H9 (cell line): ENCODE data around the gene ABCB7. TPM values are rescaled to one million over a fixed set of nuclear protein-coding genes. Genes with fewer than 3 reads are reported as not detected.

Experiments used
- DNase-seq: peaks from one replicate; pipeline ENCODE4 v3.0.0-alpha.2; 2017
- H2AFZ ChIP-seq: one replicate; pipeline ENCODE4 v1.6.1; 2013; ENCODE audit warnings: mild to moderate bottlenecking, low read length, control low read depth, moderate library complexity
- H2AK5ac ChIP-seq: 2 replicates; pipeline ENCODE4 v1.6.1; 2013; ENCODE audit warnings: low read length, control low read depth, mixed read lengths; ENCODE audit not compliant: insufficient read length
- H2BK120ac ChIP-seq: one replicate; pipeline ENCODE4 v1.6.1; 2013; ENCODE audit warnings: low read depth, mild to moderate bottlenecking, low read length, control low read depth, inconsistent platforms; ENCODE audit not compliant: poor library complexity, severe bottlenecking
- H2BK12ac ChIP-seq: 2 replicates; pipeline ENCODE4 v1.6.1; 2013; ENCODE audit warnings: low read length, control low read depth, mixed read lengths, low read depth; ENCODE audit not compliant: insufficient read length
- H2BK15ac ChIP-seq: 2 replicates; pipeline ENCODE4 v1.6.1; 2013; ENCODE audit warnings: low read depth, low read length, control low read depth
- H2BK20ac ChIP-seq: one replicate; pipeline ENCODE4 v1.6.1; 2013; ENCODE audit warnings: low read depth, mild to moderate bottlenecking, low read length, control low read depth, inconsistent platforms; ENCODE audit not compliant: poor library complexity, severe bottlenecking
- H2BK5ac ChIP-seq: 2 replicates; pipeline ENCODE4 v1.6.1; 2013; ENCODE audit warnings: low read length, control low read depth, mixed read lengths; ENCODE audit not compliant: insufficient read length
- H3K14ac ChIP-seq: 2 replicates; pipeline ENCODE4 v1.6.1; 2013; ENCODE audit warnings: low read length, control low read depth; ENCODE audit not compliant: insufficient read depth
- H3K18ac ChIP-seq: 2 replicates; pipeline ENCODE4 v1.6.1; 2013; ENCODE audit warnings: low read depth, mild to moderate bottlenecking, mixed read lengths, low read length, control low read depth; ENCODE audit not compliant: insufficient read length
- H3K23ac ChIP-seq: 2 replicates; pipeline ENCODE4 v1.6.1; 2013; ENCODE audit warnings: low read length, control low read depth, mixed read lengths, low read depth; ENCODE audit not compliant: insufficient read length
- H3K23me2 ChIP-seq: 2 replicates; pipeline ENCODE4 v1.6.1; 2013; ENCODE audit warnings: low read depth, mild to moderate bottlenecking, mixed read lengths, low read length, control low read depth; ENCODE audit not compliant: insufficient read length, poor library complexity, severe bottlenecking
- H3K27ac ChIP-seq: 2 replicates; pipeline ENCODE4 v1.5.1; 2013; ENCODE audit warnings: low read length, control low read depth, mixed read lengths, low read depth; ENCODE audit not compliant: insufficient read length
- H3K27me3 ChIP-seq: 2 replicates; pipeline ENCODE4 v1.6.1; 2013; ENCODE audit warnings: low read length, control low read depth, inconsistent platforms; ENCODE audit not compliant: insufficient read depth
- H3K4ac ChIP-seq: 2 replicates; pipeline ENCODE4 v1.6.1; 2013; ENCODE audit warnings: low read depth, mild to moderate bottlenecking, control low read depth, inconsistent platforms, low read length, moderate library complexity
- H3K4me1 ChIP-seq: 2 replicates; pipeline ENCODE4 v1.6.1; 2013; ENCODE audit warnings: low read length, control low read depth, inconsistent platforms; ENCODE audit not compliant: insufficient read depth
- H3K4me2 ChIP-seq: 2 replicates; pipeline ENCODE4 v1.6.1; 2013; ENCODE audit warnings: low read length, control low read depth, mixed read lengths; ENCODE audit not compliant: insufficient read length, insufficient read depth
- H3K56ac ChIP-seq: 2 replicates; pipeline ENCODE4 v1.6.1; 2013; ENCODE audit warnings: low read depth, mild to moderate bottlenecking, mixed read lengths, low read length, control low read depth; ENCODE audit not compliant: insufficient read length
- H3K79me1 ChIP-seq: 2 replicates; pipeline ENCODE4 v1.6.1; 2013; ENCODE audit warnings: low read depth, mild to moderate bottlenecking, moderate library complexity, low read length, control low read depth, inconsistent platforms; ENCODE audit not compliant: insufficient read depth, poor library complexity, severe bottlenecking
- H3K79me2 ChIP-seq: 2 replicates; pipeline ENCODE4 v1.6.1; 2013; ENCODE audit warnings: low read length, control low read depth, inconsistent platforms; ENCODE audit not compliant: insufficient read depth
- H3K9ac ChIP-seq: 2 replicates; pipeline ENCODE4 v1.6.1; 2013; ENCODE audit warnings: low read length, control low read depth, mixed read lengths; ENCODE audit not compliant: insufficient read length; ENCODE audit errors: extremely low read depth
- H3K9me3 ChIP-seq: one replicate; pipeline ENCODE4 v1.6.1; 2013; ENCODE audit warnings: low read depth, low read length, inconsistent platforms; ENCODE audit not compliant: control insufficient read depth
- H3T11ph ChIP-seq: one replicate; pipeline ENCODE4 v1.6.1; 2013; ENCODE audit warnings: mild to moderate bottlenecking, low read length, control low read depth, inconsistent platforms
- H4K20me1 ChIP-seq: one replicate; pipeline ENCODE4 v1.6.1; 2013; ENCODE audit not compliant: control insufficient read depth, insufficient read length, insufficient read depth
- H4K5ac ChIP-seq: 2 replicates; pipeline ENCODE4 v1.6.1; 2013; ENCODE audit warnings: low read depth, mild to moderate bottlenecking, mixed read lengths, low read length, control low read depth; ENCODE audit not compliant: insufficient read length
- H4K8ac ChIP-seq: replicated peaks from 2 replicates; pipeline ENCODE4 v1.6.1; 2013; ENCODE audit warnings: low read length, control low read depth, mixed read lengths, low read depth; ENCODE audit not compliant: insufficient read length
- H4K91ac ChIP-seq: 2 replicates; pipeline ENCODE4 v1.6.1; 2013; ENCODE audit warnings: low read depth, mild to moderate bottlenecking, moderate library complexity, mixed read lengths, low read length, control low read depth; ENCODE audit not compliant: insufficient read length
- H3K27ac Mint-ChIP-seq, 3 experiments: 2 replicates in 2 of 3; 3 replicates in 1 of 3; pipeline ENCODE4 v1.8.0; 2020 to 2021; ENCODE audit warnings: mixed read lengths in 3 of 3, mild to moderate bottlenecking in 1 of 3, moderate library complexity in 1 of 3
- H3K27me3 Mint-ChIP-seq: 2 replicates; pipeline ENCODE4 v1.8.0; 2021; ENCODE audit warnings: low read depth, mild to moderate bottlenecking, moderate library complexity, mixed read lengths
- H3K36me3 Mint-ChIP-seq, 3 experiments: 2 replicates in 2 of 3; 3 replicates in 1 of 3; pipeline ENCODE4 v1.8.0; 2020 to 2021; ENCODE audit warnings: low read depth in 3 of 3, mixed read lengths in 3 of 3; ENCODE audit not compliant: insufficient read depth in 1 of 3
- H3K4me1 Mint-ChIP-seq, 2 experiments: 2 replicates each; pipeline ENCODE4 v1.8.0; 2020; ENCODE audit warnings: mixed read lengths in 2 of 2
- H3K4me3 Mint-ChIP-seq, 2 experiments: 2 replicates in 1 of 2; 3 replicates in 1 of 2; pipeline ENCODE4 v1.8.0; 2020 to 2021; ENCODE audit warnings: mild to moderate bottlenecking in 2 of 2, mixed read lengths in 2 of 2, moderate library complexity in 1 of 2
- H3K9me3 Mint-ChIP-seq, 2 experiments: 2 replicates in 1 of 2; 3 replicates in 1 of 2; pipeline ENCODE4 v1.8.0; 2020; ENCODE audit warnings: mild to moderate bottlenecking in 2 of 2, mixed read lengths in 2 of 2, moderate library complexity in 1 of 2
- WGBS: extraction: QIAGEN DNeasy Blood & Tissue Kit; methylation state at CpG from one replicate; pipeline ENCODE4 v1.1.7; 2013; ENCODE audit warnings: missing lambda C conversion rate, low lambda C conversion rate, mixed read lengths; ENCODE audit not compliant: insufficient read length; ENCODE audit errors: extremely low coverage; 5-methylcytosine and 5-hydroxymethylcytosine counted together
- total RNA-seq: library from RNA; stranded (reverse); gene quantifications from 2 replicates; pipeline ENCODE4 v1.2.1, GENCODE V29; 2021
- TF ChIP-seq, protein P1 (sequence below): fragments of 200-600 bp; sonication (generic); conservative IDR thresholded peaks from 3 replicates; pipeline ENCODE4 v1.8.0; 2021; ENCODE audit warnings: antibody characterized with exemption, mild to moderate bottlenecking

Gene ABCB7
- total RNA-seq, 1 experiment from 2014 or later, result 40.8 TPM

DNA sequence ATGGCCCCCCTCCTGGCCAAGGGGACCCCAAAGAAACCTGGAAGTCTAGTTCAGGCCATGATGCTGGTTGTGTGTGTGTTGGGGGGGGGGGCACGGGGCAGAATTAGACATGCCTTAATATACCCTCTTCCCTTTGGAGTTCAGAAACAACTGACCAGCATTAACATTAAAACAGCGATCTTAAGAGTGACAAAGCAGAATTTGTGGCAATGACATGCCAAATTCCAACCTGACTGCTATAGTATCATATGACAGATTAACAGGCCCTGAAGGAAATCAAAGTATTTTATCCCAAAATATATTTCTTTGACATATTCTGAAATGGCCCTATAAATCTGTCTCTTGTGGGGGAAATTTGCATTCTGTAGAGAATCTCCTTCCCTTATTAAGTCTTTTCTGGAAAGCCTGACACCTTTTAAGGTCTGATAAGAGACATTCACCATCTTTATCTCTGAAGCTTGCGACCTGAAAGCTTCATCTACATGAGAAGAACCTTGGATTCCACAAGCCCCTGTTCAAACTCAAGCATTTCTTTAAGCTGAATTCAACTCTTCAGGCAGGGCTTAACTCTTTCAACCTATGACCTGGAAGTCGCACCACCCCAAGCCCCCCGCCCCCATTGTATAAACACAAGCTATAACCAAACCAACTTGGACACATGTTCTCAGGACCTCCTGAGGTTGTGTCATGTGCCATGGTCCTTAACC lies 40.2 kb downstream of the ABCB7 start:
- Histone ChIP-seq H3K23me2 (no peaks in the 10 kb centered on the region), H3K23ac (no peak overlapping the region), H3K4me1 (peaks cover 3% of the 10 kb centered on the region; the same call in 1 of the 2 replicates), H2BK12ac (no peak overlapping the region), H3K18ac (no peak overlapping the region), H3K4ac (no peak overlapping the region), H4K20me1 (no peaks in the 10 kb centered on the region), H4K5ac (no peak overlapping the region), H3K9me3 (peaks cover 6% of the 10 kb centered on the region), H3K14ac (no peak overlapping the region), H3K27ac (peak overlapping the region; percentile 17), H3K27me3 (no peaks in the 10 kb centered on the region), H3K79me2 (no peaks in the 10 kb centered on the region), H4K91ac (no peak overlapping the region), H3K9ac (no peak overlapping the region), H2BK15ac (no peak overlapping the region), H3K56ac (no peak overlapping the region), H4K8ac (no peak overlapping the region), H2AFZ (no peak overlapping the region), H2BK20ac (no peak overlapping the region), H2BK120ac (no peak overlapping the region), H2AK5ac (no peak overlapping the region), H2BK5ac (no peak overlapping the region), H3T11ph (no peak overlapping the region), H3K79me1 (no peaks in the 10 kb centered on the region), H3K4me2 (no peak overlapping the region)
- peaks cover 28 to 31% of the 10 kb centered on the region in 2 experiments for H3K4me1 Mint-ChIP-seq
- peak; percentile 26 for DNase-seq
- no peak overlapping the region for H3K4me3 Mint-ChIP-seq
- peak overlapping the region in 2 of 3 experiments; percentile 49 to 66; a peak in 3 of 7 replicates for H3K27ac Mint-ChIP-seq
- H3K36me3 Mint-ChIP-seq, result peaks cover 5 to 14% (median 5%) of the 10 kb centered on the region in 3 experiments; a peak in 5 of 7 replicates
- H3K9me3 Mint-ChIP-seq, result peaks cover 47 to 49% of the 10 kb centered on the region in 2 experiments
- no CpG with 5 or more reads among the region's 5 CpGs for WGBS
- no peaks in the 10 kb centered on the region for H3K27me3 Mint-ChIP-seq
- TF ChIP-seq, protein P1, sequence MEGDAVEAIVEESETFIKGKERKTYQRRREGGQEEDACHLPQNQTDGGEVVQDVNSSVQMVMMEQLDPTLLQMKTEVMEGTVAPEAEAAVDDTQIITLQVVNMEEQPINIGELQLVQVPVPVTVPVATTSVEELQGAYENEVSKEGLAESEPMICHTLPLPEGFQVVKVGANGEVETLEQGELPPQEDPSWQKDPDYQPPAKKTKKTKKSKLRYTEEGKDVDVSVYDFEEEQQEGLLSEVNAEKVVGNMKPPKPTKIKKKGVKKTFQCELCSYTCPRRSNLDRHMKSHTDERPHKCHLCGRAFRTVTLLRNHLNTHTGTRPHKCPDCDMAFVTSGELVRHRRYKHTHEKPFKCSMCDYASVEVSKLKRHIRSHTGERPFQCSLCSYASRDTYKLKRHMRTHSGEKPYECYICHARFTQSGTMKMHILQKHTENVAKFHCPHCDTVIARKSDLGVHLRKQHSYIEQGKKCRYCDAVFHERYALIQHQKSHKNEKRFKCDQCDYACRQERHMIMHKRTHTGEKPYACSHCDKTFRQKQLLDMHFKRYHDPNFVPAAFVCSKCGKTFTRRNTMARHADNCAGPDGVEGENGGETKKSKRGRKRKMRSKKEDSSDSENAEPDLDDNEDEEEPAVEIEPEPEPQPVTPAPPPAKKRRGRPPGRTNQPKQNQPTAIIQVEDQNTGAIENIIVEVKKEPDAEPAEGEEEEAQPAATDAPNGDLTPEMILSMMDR, result no peak
